DMS53 treated with DMSO at 0.1 percent for 48 hours (cell line): ENCODE data around the gene MAPK10.
"Not testable (repeated sequence)": the region's sequence is repeated elsewhere in the genome, so short reads cannot be mapped to it uniquely, and the experiment has no call there.

ENCODE experiments used
- DNase-seq: peaks from one replicate; lab custom pipeline; 2025; ENCODE audit not compliant: unreplicated experiment; lab: John Stamatoyannopoulos, UW

MAPK10 gene

GRCh38 chr4:86344127-86344526 is 15.7 kb downstream of the MAPK10 start:
- DNase-seq = no peak

- DNase-seq = no peak
Measured at GRCh38 chr4:86338989-86339388, 20.9 kb downstream of the MAPK10 start.

- no peak for DNase-seq
Measured at GRCh38 chr4:86338521-86338920, 21.3 kb downstream of the MAPK10 start.

- no peak for DNase-seq
Measured at GRCh38 chr4:86334020-86334750, 25.7 kb downstream of the MAPK10 start.

- DNase-seq = no peak
Measured at GRCh38 chr4:86333236-86333635, 26.6 kb downstream of the MAPK10 start.

GRCh38 chr4:86330961-86331742 is 28.7 kb downstream of the MAPK10 start:
- no peak for DNase-seq

GRCh38 chr4:86330411-86330810 is 29.4 kb downstream of the MAPK10 start:
- DNase-seq = not testable (repeated sequence)

- no peak for DNase-seq
Measured at GRCh38 chr4:86329431-86329830, 30.4 kb downstream of the MAPK10 start.

- DNase-seq = no peak
Measured at GRCh38 chr4:86326400-86326799, 33.5 kb downstream of the MAPK10 start.

GRCh38 chr4:86319390-86319789 is 40.5 kb downstream of the MAPK10 start:
- no peak for DNase-seq

- no peak for DNase-seq
Measured at GRCh38 chr4:86315579-86315978, 44.3 kb downstream of the MAPK10 start.

GRCh38 chr4:86313656-86314055 is 46.2 kb downstream of the MAPK10 start:
- no peak for DNase-seq

- DNase-seq = no peak
Measured at GRCh38 chr4:86307432-86307831, 52.4 kb downstream of the MAPK10 start.

GRCh38 chr4:86306816-86307215 is 53.0 kb downstream of the MAPK10 start:
- DNase-seq = no peak

GRCh38 chr4:86302830-86303229 is 57.0 kb downstream of the MAPK10 start:
- no peak for DNase-seq

GRCh38 chr4:86302251-86302650 is 57.6 kb downstream of the MAPK10 start:
- peak; percentile 64 for DNase-seq

GRCh38 chr4:86300516-86300915 is 59.3 kb downstream of the MAPK10 start:
- no peak for DNase-seq

GRCh38 chr4:86296865-86297264 is 63.0 kb downstream of the MAPK10 start:
- DNase-seq = no peak

- DNase-seq = no peak
Measured at GRCh38 chr4:86294883-86295282, 65.0 kb downstream of the MAPK10 start.

- no peak for DNase-seq
Measured at GRCh38 chr4:86291180-86291579, 68.7 kb downstream of the MAPK10 start.

- DNase-seq = no peak
Measured at GRCh38 chr4:86286726-86287125, 73.1 kb downstream of the MAPK10 start.

- no peak for DNase-seq
Measured at GRCh38 chr4:86283371-86283770, 76.5 kb downstream of the MAPK10 start.
